Stimulated activated CD4-positive, alpha-beta T cell treated with anti-CD3 and anti-CD28 coated beads, Interleukin-1b, Interleukin-23, amount 100 ng/mL, for 48 hours (primary cell): ENCODE measurements around the gene IRAK3.
"Not testable (repeated sequence)": the region's sequence is repeated elsewhere in the genome, so short reads cannot be mapped to it uniquely, and the experiment has no call there.

Experiments
- DNase-seq: peaks from one replicate; pipeline ENCODE4 v3.0.0-alpha.2; 2020

Gene IRAK3

GRCh38 chr12:66217342-66217917, 28.4 kb downstream of the IRAK3 start:
- no peak for DNase-seq

- DNase-seq = no peak
Observed at GRCh38 chr12:66228462-66228861, 39.4 kb downstream of the IRAK3 start.

GRCh38 chr12:66232263-66232662, 43.2 kb downstream of the IRAK3 start:
- no peak for DNase-seq

- DNase-seq = not testable (repeated sequence)
Observed at GRCh38 chr12:66234037-66234693, 45.2 kb downstream of the IRAK3 start.

- peak; percentile 17 for DNase-seq
Observed at GRCh38 chr12:66234773-66235625, 46.0 kb downstream of the IRAK3 start.

GRCh38 chr12:66235626-66236281, 46.7 kb downstream of the IRAK3 start:
- no peak for DNase-seq

DNA sequence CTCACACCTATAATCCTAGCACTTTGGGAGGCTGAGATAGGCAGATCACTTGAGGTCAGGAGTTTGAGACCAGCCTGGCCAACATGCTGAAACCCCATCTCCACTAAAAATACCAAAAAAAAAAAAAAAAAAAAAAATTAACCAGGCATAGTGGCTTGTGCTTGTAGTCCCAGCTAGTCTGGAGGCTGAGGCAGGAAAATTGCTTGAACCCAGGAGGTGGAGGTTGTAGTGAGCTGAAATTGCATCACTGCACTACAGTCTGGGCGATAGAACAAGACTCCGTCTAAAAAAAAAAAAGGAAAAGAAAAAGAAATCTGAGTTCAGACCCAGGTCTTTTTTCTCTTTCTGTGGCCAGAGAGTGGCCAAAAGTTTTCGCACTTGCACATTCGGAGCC, 47.3 kb downstream of the IRAK3 start:
- not testable (repeated sequence) for DNase-seq

GRCh38 chr12:66236969-66237368, 48.0 kb downstream of the IRAK3 start:
- DNase-seq = no peak

DNA sequence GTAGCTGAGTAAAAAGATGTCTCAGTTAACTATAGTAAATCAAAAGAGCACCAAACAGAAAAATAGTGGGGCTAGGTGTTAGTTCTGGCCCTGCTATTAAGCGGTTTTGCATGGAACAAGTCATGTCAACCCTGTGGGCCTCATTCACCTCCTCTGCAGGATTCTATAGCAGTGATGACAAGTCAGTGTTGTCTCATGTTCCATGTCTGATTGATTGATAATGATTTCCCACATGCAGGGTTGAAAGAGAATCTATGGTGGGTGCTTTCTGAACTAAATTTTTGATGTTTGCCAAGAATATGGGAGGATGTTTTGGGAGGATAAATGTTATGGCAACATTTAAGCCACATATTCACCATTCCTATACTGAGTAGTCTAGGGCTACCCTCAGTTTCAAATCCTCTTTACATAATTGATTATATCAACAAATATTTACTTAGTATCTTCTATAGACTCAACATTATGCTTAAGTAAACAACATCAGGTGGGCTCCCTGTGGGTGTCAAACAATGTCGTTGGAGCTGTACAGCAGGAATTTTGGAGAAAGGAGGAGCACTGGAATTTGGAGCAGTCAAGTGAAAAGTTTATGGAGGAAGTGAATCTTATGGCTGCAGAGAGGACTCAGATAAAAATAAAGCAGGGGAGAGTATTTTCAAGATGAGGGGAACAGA, 48.6 kb downstream of the IRAK3 start:
- no peak for DNase-seq

- no peak for DNase-seq
Observed at GRCh38 chr12:66239295-66239694, 50.3 kb downstream of the IRAK3 start.

GRCh38 chr12:66240096-66240820, 51.2 kb downstream of the IRAK3 start:
- no peak for DNase-seq

GRCh38 chr12:66241061-66242043, 52.3 kb downstream of the IRAK3 start:
- DNase-seq = no peak

GRCh38 chr12:66242311-66242710, 53.3 kb downstream of the IRAK3 start:
- DNase-seq = no peak

- no peak for DNase-seq
Observed at GRCh38 chr12:66243911-66244310, 54.9 kb downstream of the IRAK3 start.

GRCh38 chr12:66244446-66244845, 55.4 kb downstream of the IRAK3 start:
- DNase-seq = no peak

- DNase-seq = no peak
Observed at GRCh38 chr12:66247741-66248140, 58.7 kb downstream of the IRAK3 start.

GRCh38 chr12:66251049-66251448, 62.0 kb downstream of the IRAK3 start:
- no peak for DNase-seq

- DNase-seq = no peak
Observed at GRCh38 chr12:66252771-66253170, 63.8 kb downstream of the IRAK3 start.

- DNase-seq = no peak
Observed at GRCh38 chr12:66255737-66256136, 66.7 kb downstream of the IRAK3 start.

- no peak for DNase-seq
Observed at GRCh38 chr12:66258011-66258410, 69.0 kb downstream of the IRAK3 start.

DNA sequence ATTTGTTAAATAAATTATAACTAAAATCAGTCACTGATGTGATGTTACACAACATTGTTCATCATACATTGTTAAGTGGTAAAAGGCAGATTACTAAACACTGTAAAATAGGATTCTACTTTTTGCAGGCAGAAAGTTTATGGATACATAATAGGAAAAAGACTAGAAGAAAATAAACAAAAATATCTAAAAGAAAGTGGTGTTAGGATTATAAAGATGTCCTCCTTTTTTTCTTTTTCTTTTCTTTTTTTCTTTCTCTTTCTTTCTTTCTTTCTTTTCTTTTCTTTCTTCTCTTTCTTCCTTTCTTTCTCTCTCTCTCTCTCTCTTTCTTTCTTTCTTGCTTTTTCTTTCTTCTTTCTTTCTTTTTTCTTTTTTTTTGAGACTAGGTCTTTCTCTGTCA, 73.7 kb downstream of the IRAK3 start:
- no peak for DNase-seq
